ENCODE data around the gene SELENOH. TPM values are rescaled to one million over a fixed set of nuclear protein-coding genes. Genes with fewer than 3 reads are reported as not detected.

SELENOH gene, protein sequence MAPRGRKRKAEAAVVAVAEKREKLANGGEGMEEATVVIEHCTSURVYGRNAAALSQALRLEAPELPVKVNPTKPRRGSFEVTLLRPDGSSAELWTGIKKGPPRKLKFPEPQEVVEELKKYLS
- 220 and 229 TPM in 2 replicates for total RNA-seq

DNA sequence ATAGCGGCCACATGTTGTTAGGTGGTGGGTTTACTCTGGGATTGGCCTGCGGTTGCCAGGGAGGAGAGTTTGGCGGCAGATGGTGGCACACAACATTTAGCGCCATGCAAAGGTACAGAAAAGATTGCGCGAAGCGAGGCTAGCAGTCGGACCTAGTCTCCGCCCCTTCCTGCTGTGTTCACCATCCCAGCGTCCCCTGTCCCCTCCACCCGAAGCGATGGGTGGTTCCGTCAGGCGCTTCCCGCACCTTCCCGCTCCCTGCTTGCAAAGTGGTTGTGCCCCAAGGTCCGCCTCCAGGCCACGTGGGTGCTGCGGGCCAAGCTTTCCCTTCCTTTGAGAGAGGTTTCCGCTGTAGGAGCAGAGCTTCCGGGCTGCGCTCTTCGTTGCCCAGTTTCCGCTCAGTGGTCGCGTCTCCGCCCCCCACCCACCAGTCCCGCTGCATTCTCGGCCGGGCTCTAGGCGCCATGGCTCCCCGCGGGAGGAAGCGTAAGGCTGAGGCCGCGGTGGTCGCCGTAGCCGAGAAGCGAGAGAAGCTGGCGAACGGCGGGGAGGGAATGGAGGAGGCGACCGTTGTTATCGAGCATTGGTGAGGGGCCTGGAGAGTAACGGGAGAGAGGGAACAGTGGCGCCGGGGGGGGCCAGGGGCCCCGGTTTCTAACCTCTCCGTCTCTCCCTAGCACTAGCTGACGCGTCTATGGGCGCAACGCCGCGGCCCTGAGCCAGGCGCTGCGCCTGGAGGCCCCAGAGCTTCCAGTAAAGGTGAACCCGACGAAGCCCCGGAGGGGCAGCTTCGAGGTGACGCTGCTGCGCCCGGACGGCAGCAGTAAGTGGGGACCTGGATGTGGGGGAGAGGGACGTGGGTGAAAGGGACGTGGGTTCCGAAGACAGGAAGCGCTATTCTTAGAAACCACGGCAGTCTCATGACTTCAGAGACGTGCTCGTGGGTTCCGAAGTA, at the start of gene SELENOH:
TSS of gene SELENOH (plus strand) at position 360 of the 955 bp plus-strand sequence. CDS start at position 465, 105 bp downstream.

DNA sequence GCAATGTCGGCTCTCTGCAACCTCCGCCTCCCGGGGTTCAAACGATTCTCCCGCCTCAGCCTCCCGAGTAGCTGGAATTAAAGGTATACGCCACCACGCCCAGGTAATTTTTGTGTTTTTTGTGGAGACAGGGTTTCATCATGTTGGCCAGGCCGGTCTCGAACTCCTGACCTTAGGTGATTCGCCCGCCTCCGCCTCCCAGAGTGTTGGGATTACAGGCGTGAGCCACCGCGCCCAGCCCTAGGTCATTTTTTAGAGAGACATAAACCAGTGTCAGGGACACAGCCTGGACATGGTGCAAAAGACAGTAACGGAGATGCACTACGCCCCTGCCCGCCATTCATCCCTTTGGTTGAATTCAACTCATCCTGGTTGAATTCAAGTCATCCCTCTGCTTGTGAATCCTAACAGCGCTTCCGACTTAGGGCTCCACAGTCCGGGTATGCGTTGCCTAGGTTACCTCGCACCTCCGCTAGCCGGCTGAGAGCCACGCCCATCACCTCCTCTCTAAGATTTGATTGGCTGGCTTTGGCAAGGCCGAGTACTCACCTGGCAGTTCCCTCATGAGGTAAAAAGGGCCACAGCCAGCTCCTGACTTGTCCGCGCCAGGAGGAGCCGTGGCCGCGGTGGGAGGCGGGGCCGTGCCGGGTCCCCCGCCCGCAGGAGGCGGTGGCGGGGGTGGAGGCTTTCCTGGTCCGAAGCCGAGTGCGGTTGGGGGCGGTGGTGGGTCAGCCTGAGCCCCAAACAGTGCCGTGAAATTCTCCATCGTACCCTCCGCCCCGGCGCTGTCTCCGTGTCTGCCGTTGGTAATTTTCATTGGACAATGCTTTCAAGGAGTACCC, 29.7 kb upstream of the SELENOH start, which contains the start of gene MED19:
TSS of gene MED19 (minus strand) at position 802 of the 842 bp plus-strand sequence. CDS start at position 766, 36 bp downstream.

DNA sequence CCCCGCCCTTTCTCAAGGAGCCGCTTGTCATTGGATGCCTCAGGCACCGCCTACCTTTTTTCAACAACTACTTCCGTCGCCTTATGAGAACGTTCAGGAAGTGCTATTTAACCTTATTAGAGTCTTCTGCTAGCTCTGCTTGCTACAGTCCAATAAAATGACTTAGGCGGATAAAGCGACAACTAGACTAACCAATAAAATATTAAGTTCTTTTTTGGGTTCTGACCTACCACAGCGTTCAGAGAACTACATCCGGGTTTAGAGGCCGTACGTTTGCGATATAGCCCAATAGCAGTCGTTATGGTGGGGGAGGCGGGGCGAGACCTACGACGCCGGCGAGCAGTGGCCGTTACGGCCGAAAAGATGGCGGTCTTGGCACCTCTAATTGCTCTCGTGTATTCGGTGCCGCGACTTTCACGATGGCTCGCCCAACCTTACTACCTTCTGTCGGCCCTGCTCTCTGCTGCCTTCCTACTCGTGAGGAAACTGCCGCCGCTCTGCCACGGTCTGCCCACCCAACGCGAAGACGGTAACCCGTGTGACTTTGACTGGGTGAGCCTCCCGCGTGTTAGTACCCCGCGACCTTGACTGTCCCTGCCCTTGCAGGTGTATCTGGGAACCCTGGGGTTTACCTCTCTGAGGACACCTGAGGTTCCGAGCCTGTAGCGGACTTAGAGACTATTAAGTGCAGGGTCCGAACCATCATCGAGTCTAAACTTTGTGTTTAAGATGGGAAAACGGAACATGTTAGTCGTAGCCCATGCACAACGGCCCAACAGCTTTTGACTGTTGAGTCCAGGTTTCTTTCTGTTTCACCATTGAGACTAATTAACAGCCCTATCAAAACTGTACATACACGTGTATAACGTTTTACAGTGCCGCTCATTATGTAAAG, 28.8 kb upstream of the SELENOH start, which contains the start of gene TMX2:
TSS of gene TMX2 (plus strand) at position 338 of the 895 bp plus-strand sequence. CDS start at position 364, 26 bp downstream.

DNA sequence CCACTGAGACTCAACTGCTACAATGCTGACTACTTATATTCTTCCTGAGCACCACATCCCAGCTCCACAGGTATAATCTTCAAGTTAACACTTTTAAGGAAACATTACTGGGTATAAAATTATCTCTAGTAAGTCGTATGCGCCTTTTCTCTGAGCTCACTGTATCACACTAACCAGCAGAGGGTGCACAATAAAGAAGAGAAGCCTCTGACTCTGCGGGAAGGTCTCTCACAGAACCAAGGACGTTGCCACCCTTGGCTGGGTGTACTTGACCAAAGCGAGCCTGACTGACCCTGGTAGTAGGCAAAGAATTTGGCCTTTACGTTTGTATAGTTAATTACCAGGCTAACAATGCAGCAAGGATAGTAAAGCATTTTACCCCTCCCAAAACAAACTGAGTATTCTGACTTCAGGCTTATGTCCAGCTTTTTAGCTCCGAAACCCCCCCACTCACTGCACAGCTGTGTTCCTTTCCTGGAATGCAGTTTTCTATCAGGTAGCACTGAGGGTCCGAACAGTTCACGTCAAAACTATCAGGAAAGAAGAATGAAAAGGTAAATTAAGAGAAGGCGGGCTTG, 10.5 kb downstream of the SELENOH start, which contains the start of gene BTBD18:
TSS of gene BTBD18 (minus strand) at position 144 of the 578 bp plus-strand sequence. CDS start 631 bp downstream, outside the sequence.

DNA sequence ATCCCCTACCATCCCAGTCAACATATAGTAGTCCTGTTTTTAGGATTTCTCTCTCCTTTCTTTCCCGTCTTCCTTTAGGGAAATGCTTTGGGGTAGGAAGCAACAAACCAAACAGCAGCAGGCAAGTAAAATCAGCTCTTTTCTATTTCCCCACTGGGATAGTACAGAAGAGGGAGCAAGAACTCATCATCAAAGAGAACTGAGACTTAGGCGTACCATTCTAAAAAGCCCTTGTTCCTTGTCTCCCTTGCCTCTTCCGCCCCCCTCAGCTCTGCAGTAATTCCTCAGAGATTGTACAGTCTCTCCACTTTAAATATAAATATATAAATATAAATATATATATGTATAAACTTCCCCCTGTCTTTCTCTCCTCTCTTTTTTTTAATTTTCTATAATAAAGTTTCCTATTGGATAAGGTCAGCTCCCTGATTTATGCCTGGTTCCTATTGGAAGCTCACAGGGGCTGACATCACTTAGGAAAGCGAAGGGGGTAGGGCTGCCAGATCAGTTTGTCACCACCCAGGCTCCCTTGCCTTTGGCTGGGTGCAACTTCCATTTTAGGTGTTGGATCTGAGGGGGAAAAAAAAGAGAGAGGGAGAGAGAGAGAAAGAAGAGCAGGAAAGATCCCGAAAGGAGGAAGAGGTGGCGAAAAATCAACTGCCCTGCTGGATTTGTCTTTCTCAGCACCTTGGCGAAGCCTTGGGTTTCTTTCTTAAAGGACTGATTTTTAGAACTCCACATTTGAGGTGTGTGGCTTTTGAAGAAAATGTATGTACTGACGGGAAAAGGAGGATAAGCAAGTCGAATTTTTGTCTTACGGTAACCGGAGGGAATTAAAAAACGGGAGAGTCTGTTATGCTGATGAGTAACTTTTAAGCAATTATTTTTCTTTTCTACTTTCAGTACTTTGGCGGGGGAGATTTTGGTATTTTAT, 20.3 kb downstream of the SELENOH start, which contains the start of gene CTNND1:
TSS of gene CTNND1 (plus strand) at position 502 of the 934 bp plus-strand sequence. CDS start 29,677 bp downstream, outside the sequence.

Other genes starting within 250 kb of the SELENOH start
- 17.1 and 18.8 TPM in 2 replicates for gene SLC43A1, start 225.8 kb upstream of the SELENOH start, total RNA-seq
- 53.1 and 56.5 TPM in 2 replicates for gene TIMM10, start 210.7 kb upstream of the SELENOH start, total RNA-seq
- gene SMTNL1, start 203.9 kb upstream of the SELENOH start, total RNA-seq: not detected in 2 replicates
- gene UBE2L6, start 173.8 kb upstream of the SELENOH start, total RNA-seq: 35.1 and 41.9 TPM in 2 replicates
- gene SERPING1, start 143.8 kb upstream of the SELENOH start, total RNA-seq: 56.3 and 67.6 TPM in 2 replicates
- 0.17 and 0.45 TPM in 2 replicates for gene YPEL4, start 91.6 kb upstream of the SELENOH start, total RNA-seq
- gene CLP1, start 83.7 kb upstream of the SELENOH start, total RNA-seq: 15.0 and 15.8 TPM in 2 replicates
- gene ZDHHC5, start 73.4 kb upstream of the SELENOH start, total RNA-seq: 37.3 and 39.7 TPM in 2 replicates
- 25.4 and 36.4 TPM in 2 replicates for gene MED19, start 29.3 kb upstream of the SELENOH start, total RNA-seq
- gene TMX2, start 28.9 kb upstream of the SELENOH start, total RNA-seq: 59.6 and 60.0 TPM in 2 replicates
- not detected in 2 replicates for gene BTBD18, start 10.3 kb downstream of the SELENOH start, total RNA-seq
- gene CTNND1, start 20.3 kb downstream of the SELENOH start, total RNA-seq: 61.7 and 64.1 TPM in 2 replicates